Measurements from ENCODE around the gene UPK1A.

DNA sequence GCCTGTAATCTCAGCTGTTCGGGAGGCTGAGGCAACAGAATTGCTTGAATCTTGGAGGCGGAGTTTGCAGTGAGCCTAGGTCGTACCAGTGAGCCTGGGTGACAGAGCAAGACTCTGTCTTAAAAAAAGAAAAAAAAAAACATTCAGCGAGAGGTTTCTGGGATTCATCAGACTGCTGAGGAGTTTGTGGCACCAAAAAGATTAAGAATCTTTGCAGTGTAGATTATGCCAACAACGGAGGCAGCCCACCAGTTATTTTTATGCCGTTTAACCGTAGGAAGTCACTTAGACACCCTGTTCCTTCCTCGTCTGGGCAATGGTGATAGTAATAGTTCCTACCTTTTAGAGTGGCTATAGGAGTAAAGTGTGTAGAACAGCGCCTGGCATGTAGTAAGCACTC is 15.7 kb upstream of the UPK1A start:
- no peak for TF ChIP-seq POLR2AphosphoS5 (IDR thresholded peaks at IDR 0.05; ENCODE audit: low read depth, low read length)
- TF ChIP-seq TAF1 (IDR thresholded peaks at IDR 0.05; ENCODE audit: borderline replicate concordance, insufficient read depth, low read length): no peak
- TF ChIP-seq SIN3A (IDR thresholded peaks at IDR 0.05; ENCODE audit: borderline replicate concordance, insufficient read depth, low read length): no peak

All from PFSK-1 (cell line).